HepG2 (cell line): ENCODE measurements around the gene ANO1. TPM values are rescaled to one million over a fixed set of nuclear protein-coding genes. Genes with fewer than 3 reads are reported as not detected.

ENCODE experiments used
- ATAC-seq: fragments of 200-7000 bp; cut with Tn5 transposase; 3 replicates; pipeline ENCODE4 v1.9.1; 2020; ENCODE audit warnings: mild to moderate bottlenecking, moderate library complexity
- BruUV-seq: library from RNA; stranded (reverse); fragments of 400-500 nt; replicated peaks from 2 replicates; lab custom pipeline; 2021; lab: Mats Ljungman, UMichigan
- CTCF ChIA-PET: fragments of 300-600 bp; formaldehyde crosslinking; extraction: SDS; loops from one replicate; lab custom pipeline; 2021; ENCODE audit warnings: low total read pairs, inconsistent platforms, low intra/inter-chr PET ratio; lab: Yijun Ruan, JAX
- POLR2A ChIA-PET: fragments of 350-600 bp; sonication (Branson Sonifier 250); formaldehyde crosslinking; loops from one replicate; lab custom pipeline; 2020; ENCODE audit warnings: antibody characterized with exemption, inconsistent platforms; lab: Yijun Ruan, JAX
- DNase-seq: peaks from one replicate; pipeline ENCODE4 v3.0.0-alpha.2; 2015; ENCODE audit warnings: low spot score
- FAIRE-seq: peaks from 3 replicates; lab custom pipeline; 2011; peaks lifted over from hg19 to GRCh38; lab: Jason Lieb, UNC
- H2AFZ ChIP-seq: one replicate; pipeline ENCODE4 v1.6.1; 2011; ENCODE audit warnings: low read length, inconsistent platforms
- H3K27ac ChIP-seq: fragments of 300-600 bp; 3 replicates; pipeline ENCODE4 v1.8.0; 2011; ENCODE audit warnings: mixed run types, mild to moderate bottlenecking, mixed read lengths, low read length, inconsistent platforms; ENCODE audit not compliant: insufficient read depth; ENCODE audit errors: extremely low read length
- H3K27me3 ChIP-seq, 2 experiments: fragments of 200-600 bp in 1 of 2; 2 replicates in 1 of 2; 3 replicates in 1 of 2; pipeline versions ENCODE4 v1.6.0 to v1.8.0; 2011; ENCODE audit warnings: low read length in 2 of 2, mild to moderate bottlenecking in 2 of 2, moderate library complexity in 2 of 2, inconsistent platforms in 1 of 2; ENCODE audit not compliant: insufficient read depth in 2 of 2, control insufficient read depth in 1 of 2
- H3K36me3 ChIP-seq, 2 experiments: fragments of 200-600 bp in 1 of 2; replicated peaks in 1 of 2; 2 replicates in 1 of 2; 3 replicates in 1 of 2; pipeline versions ENCODE4 v1.5.1 to v1.8.0; 2011; ENCODE audit warnings: low read length in 2 of 2, inconsistent platforms in 1 of 2; ENCODE audit not compliant: insufficient read depth in 2 of 2, control insufficient read depth in 1 of 2
- H3K4me1 ChIP-seq: 2 replicates; pipeline ENCODE4 v1.5.1; 2012; ENCODE audit warnings: low read length, inconsistent platforms; ENCODE audit not compliant: insufficient read depth
- H3K4me2 ChIP-seq: 2 replicates; pipeline ENCODE4 v1.6.0; 2011; ENCODE audit warnings: low read depth, low read length, inconsistent platforms
- H3K4me3 ChIP-seq, 3 experiments: fragments of 200-600 bp in 1 of 3; sonication (generic), shearing (Covaris generic) in 1 of 3; replicated peaks in 1 of 3; 2 replicates each; pipeline ENCODE4 v1.5.1; 2011 to 2016; ENCODE audit warnings: low read length in 3 of 3, inconsistent platforms in 2 of 3, low read depth in 2 of 3, mild to moderate bottlenecking in 2 of 3, control low read depth in 1 of 3, mixed read lengths in 1 of 3; ENCODE audit not compliant: insufficient read depth in 1 of 3
- H3K79me2 ChIP-seq: one replicate; pipeline ENCODE4 v1.6.1; 2011; ENCODE audit warnings: low read length, inconsistent platforms; ENCODE audit not compliant: insufficient read depth
- H3K9ac ChIP-seq: 2 replicates; pipeline ENCODE4 v1.6.0; 2011; ENCODE audit warnings: mild to moderate bottlenecking, low read depth, low read length, inconsistent platforms; ENCODE audit not compliant: insufficient read depth
- H3K9me3 ChIP-seq: 2 replicates; pipeline ENCODE4 v1.5.1; 2012; ENCODE audit warnings: mild to moderate bottlenecking, low read length
- H4K20me1 ChIP-seq: 2 replicates; pipeline ENCODE4 v1.6.0; 2011; ENCODE audit warnings: inconsistent platforms, mild to moderate bottlenecking, low read length, moderate library complexity; ENCODE audit not compliant: insufficient read depth
- ATRX ChIP-seq: sonication (generic); formaldehyde crosslinking; IDR thresholded peaks from 2 replicates; pipeline ENCODE4 v1.4.0; 2020; ENCODE audit warnings: missing genetic modification reagents, borderline replicate concordance
- BRD4 ChIP-seq: sonication (generic); formaldehyde crosslinking; IDR thresholded peaks from 2 replicates; pipeline ENCODE4 v1.4.0; 2020; ENCODE audit warnings: missing genetic modification reagents
- CCDC6 ChIP-seq: sonication (generic); formaldehyde crosslinking; IDR thresholded peaks from 2 replicates; pipeline ENCODE4 v1.8.1; 2022; ENCODE audit warnings: mild to moderate bottlenecking, missing genetic modification reagents, moderate library complexity
- CHD4 ChIP-seq: fragments of 200-600 bp; sonication (generic); IDR thresholded peaks from 2 replicates; pipeline ENCODE4 v1.7.0; 2017; ENCODE audit warnings: mild to moderate bottlenecking, low read length, borderline replicate concordance
- HOXA5 ChIP-seq: sonication (generic); formaldehyde crosslinking; IDR thresholded peaks from 2 replicates; pipeline ENCODE4 v1.4.0; 2020; ENCODE audit warnings: missing genetic modification reagents
- MEIS1 ChIP-seq: sonication (generic); formaldehyde crosslinking; IDR thresholded peaks from 2 replicates; pipeline ENCODE4 v1.9.0; 2021; ENCODE audit warnings: mild to moderate bottlenecking, missing genetic modification reagents, moderate library complexity, borderline replicate concordance
- SAFB2 ChIP-seq: sonication (generic); formaldehyde crosslinking; IDR thresholded peaks from 2 replicates; pipeline ENCODE4 v1.5.1; 2020; ENCODE audit warnings: missing genetic modification reagents, low read depth, mild to moderate bottlenecking, borderline replicate concordance
- TOE1 ChIP-seq: sonication (generic); formaldehyde crosslinking; IDR thresholded peaks from 2 replicates; pipeline ENCODE4 v1.4.0; 2020; ENCODE audit warnings: mild to moderate bottlenecking, missing genetic modification reagents
- ZFY ChIP-seq: sonication (generic); formaldehyde crosslinking; IDR thresholded peaks from 2 replicates; pipeline ENCODE4 v1.4.0; 2020; ENCODE audit warnings: missing genetic modification reagents
- ZNF12 ChIP-seq: sonication (generic); formaldehyde crosslinking; IDR thresholded peaks from 2 replicates; pipeline ENCODE4 v1.5.0; 2020; ENCODE audit warnings: missing genetic modification reagents
- ZNF337 ChIP-seq: sonication (generic); formaldehyde crosslinking; IDR thresholded peaks from 2 replicates; pipeline ENCODE4 v1.5.1; 2020; ENCODE audit warnings: missing genetic modification reagents, low read depth, mild to moderate bottlenecking, borderline replicate concordance
- ZNF850 ChIP-seq: sonication (generic); formaldehyde crosslinking; conservative IDR thresholded peaks from 2 replicates; pipeline ENCODE4 v1.9.0; 2021; ENCODE audit warnings: mild to moderate bottlenecking, missing genetic modification reagents
- ZSCAN29 ChIP-seq: sonication (generic); formaldehyde crosslinking; conservative IDR thresholded peaks from 2 replicates; pipeline ENCODE4 v1.4.0; 2020; ENCODE audit warnings: mild to moderate bottlenecking, missing genetic modification reagents
- WGBS: methylation state at CpG from one replicate; pipeline ENCODE4 v1.1.6; 2017; ENCODE audit warnings: low lambda C conversion rate; 5-methylcytosine and 5-hydroxymethylcytosine counted together
- in situ Hi-C: cut with HindIII; loops from 2 replicates; pipeline ENCODE4 v1.10.0; 2017; ENCODE audit warnings: low pct_unique_long_range_greater_than_20kb; ENCODE audit not compliant: extremely low pct_ligation_motif_present
- intact Hi-C: fragments of 100-400 bp; cut with micrococcal nuclease; formaldehyde crosslinking; loops from one replicate; pipeline ENCODE4 v1.10.0; 2022; ENCODE audit not compliant: unreplicated experiment
- polyA plus RNA-seq, 8 experiments: library from polyadenylated mRNA; depleted of rRNA in 3 of 8; stranded (reverse) in 7 of 8; unstranded in 1 of 8; fragments of >200 nt; fragmentation: Illumina TruSeq in 4 of 8; extraction: Trizol in 4 of 8; gene quantifications; 2 replicates each; pipeline versions ENCODE4 v1.2.1 to v1.2.3, GENCODE V29; 2011 to 2016; ENCODE audit warnings: low read depth in 4 of 8, missing spikeins in 1 of 8, mixed read lengths in 1 of 8; ENCODE audit not compliant: insufficient read depth in 1 of 8
- total RNA-seq, 5 experiments: library from RNA; depleted of rRNA; stranded (reverse); fragments of >200 nt; fragmentation: Illumina TruSeq; extraction: Trizol; gene quantifications; 2 replicates each; pipeline ENCODE4 v1.2.3, GENCODE V29; 2016; ENCODE audit warnings: low read depth in 1 of 5
- TF ChIP-seq, protein P1 (sequence below): sonication (generic); formaldehyde crosslinking; IDR thresholded peaks from 2 replicates; pipeline ENCODE4 v1.8.1; 2023; ENCODE audit warnings: mild to moderate bottlenecking, missing genetic modification reagents
- TF ChIP-seq, protein P2 (sequence below): sonication (generic); formaldehyde crosslinking; IDR thresholded peaks from 2 replicates; pipeline ENCODE4 v1.9.0; 2021; ENCODE audit warnings: missing genetic modification reagents, borderline replicate concordance

Gene ANO1
- total and polyA plus RNA-seq, 2 of the 13 experiments (the other 11 are each of a cell fraction or from before 2014, with no cell fraction given), result not detected

DNA sequence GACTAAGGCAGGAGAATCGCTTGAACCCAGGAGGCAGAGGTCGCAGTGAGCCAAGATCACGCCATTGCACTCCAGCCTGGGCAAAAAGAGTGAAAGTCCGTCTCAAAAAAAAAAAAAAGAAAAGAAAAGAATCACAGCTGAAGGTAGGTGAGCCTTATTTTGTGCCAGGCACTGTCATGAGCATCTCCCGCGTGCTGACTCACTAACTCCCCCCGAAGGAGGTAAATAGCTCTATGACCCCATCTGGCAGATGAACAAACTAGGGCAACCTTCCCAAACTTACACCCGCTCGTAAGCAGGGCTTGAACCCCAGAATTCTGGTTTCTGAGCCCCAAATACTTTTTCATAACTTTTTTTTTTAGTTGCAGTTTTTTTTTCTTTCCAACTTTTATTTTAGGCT, 60.3 kb downstream of the ANO1 start:
- Histone ChIP-seq H3K4me2 (no peak overlapping the region), H3K4me3 (no peak overlapping the region), H3K27ac (no peak overlapping the region), H3K4me1 (no peaks in the 10 kb centered on the region), H3K9ac (no peak overlapping the region), H3K36me3 (no peaks in the 10 kb centered on the region), H3K27me3 (peaks cover 13 to 72% of the 10 kb centered on the region in 2 experiments), H4K20me1 (peaks cover 5% of the 10 kb centered on the region; the same call in 1 of the 2 replicates), H3K9me3 (no peaks in the 10 kb centered on the region), H3K79me2 (no peaks in the 10 kb centered on the region), H2AFZ (no peak overlapping the region)
- intact Hi-C loops, result no loop called here
- ChIA-PET POLR2A (no interaction called here), CTCF (no interaction called here)
- ATAC-seq, result no peak
- FAIRE-seq, result no peak
- 18% methylated on average over 9 of the region's 9 CpGs for WGBS
- DNase-seq, result no peak
- no peak for TF ChIP-seq SAFB2 (CRISPR knock-in tag)
- no peak for TF ChIP-seq ZNF337 (CRISPR knock-in tag)
- BruUV-seq, result no TSS peak
- in situ Hi-C loops, result no loop called here

- intact Hi-C loops (no loop called here), in situ Hi-C loops (no loop called here)
- FAIRE-seq (no peak), DNase-seq (no peak), ATAC-seq (no peak)
- Histone ChIP-seq H3K4me3 (no peak overlapping the region), H3K4me2 (no peak overlapping the region), H2AFZ (no peak overlapping the region), H3K4me1 (no peaks in the 10 kb centered on the region), H3K9me3 (no peaks in the 10 kb centered on the region), H3K27ac (no peak overlapping the region), H4K20me1 (peaks cover 5% of the 10 kb centered on the region; the same call in 1 of the 2 replicates), H3K36me3 (no peaks in the 10 kb centered on the region), H3K79me2 (no peaks in the 10 kb centered on the region), H3K9ac (no peak overlapping the region), H3K27me3 (peaks cover 8 to 66% of the 10 kb centered on the region in 2 experiments)
- TF ChIP-seq BRD4 (no peak), CHD4 (no peak), TOE1 (CRISPR knock-in tag) (no peak), ZNF850 (CRISPR knock-in tag) (no peak), ZNF12 (no peak), ATRX (no peak), CCDC6 (CRISPR knock-in tag) (no peak), HOXA5 (CRISPR knock-in tag) (no peak), ZSCAN29 (CRISPR knock-in tag) (no peak), ZFY (CRISPR knock-in tag) (no peak), MEIS1 (CRISPR knock-in tag) (no peak)
- TF ChIP-seq, protein P1, sequence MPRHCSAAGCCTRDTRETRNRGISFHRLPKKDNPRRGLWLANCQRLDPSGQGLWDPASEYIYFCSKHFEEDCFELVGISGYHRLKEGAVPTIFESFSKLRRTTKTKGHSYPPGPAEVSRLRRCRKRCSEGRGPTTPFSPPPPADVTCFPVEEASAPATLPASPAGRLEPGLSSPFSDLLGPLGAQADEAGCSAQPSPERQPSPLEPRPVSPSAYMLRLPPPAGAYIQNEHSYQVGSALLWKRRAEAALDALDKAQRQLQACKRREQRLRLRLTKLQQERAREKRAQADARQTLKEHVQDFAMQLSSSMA (CRISPR knock-in tag), result no peak
- TF ChIP-seq, protein P2, sequence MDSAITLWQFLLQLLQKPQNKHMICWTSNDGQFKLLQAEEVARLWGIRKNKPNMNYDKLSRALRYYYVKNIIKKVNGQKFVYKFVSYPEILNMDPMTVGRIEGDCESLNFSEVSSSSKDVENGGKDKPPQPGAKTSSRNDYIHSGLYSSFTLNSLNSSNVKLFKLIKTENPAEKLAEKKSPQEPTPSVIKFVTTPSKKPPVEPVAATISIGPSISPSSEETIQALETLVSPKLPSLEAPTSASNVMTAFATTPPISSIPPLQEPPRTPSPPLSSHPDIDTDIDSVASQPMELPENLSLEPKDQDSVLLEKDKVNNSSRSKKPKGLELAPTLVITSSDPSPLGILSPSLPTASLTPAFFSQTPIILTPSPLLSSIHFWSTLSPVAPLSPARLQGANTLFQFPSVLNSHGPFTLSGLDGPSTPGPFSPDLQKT (CRISPR knock-in tag), result no peak
- ChIA-PET CTCF (no interaction called here), POLR2A (no interaction called here)
- no TSS peak for BruUV-seq
- WGBS, result 49% methylated on average over 15 of the region's 15 CpGs
Observed at GRCh38 chr11:70139785-70140410, 61.8 kb downstream of the ANO1 start.
